Erythroblast (primary cell): ENCODE results near the gene QRFP.

Source experiments
- GATA1 ChIP-seq: IDR thresholded peaks from 2 replicates; pipeline ENCODE4 v1.6.1; 2011; ENCODE audit warnings: low read depth, mild to moderate bottlenecking, control low read depth, low read length, moderate library complexity
- POLR2A ChIP-seq: IDR thresholded peaks from 2 replicates; pipeline ENCODE4 v1.6.1; 2011; ENCODE audit warnings: mild to moderate bottlenecking, low read length

DNA sequence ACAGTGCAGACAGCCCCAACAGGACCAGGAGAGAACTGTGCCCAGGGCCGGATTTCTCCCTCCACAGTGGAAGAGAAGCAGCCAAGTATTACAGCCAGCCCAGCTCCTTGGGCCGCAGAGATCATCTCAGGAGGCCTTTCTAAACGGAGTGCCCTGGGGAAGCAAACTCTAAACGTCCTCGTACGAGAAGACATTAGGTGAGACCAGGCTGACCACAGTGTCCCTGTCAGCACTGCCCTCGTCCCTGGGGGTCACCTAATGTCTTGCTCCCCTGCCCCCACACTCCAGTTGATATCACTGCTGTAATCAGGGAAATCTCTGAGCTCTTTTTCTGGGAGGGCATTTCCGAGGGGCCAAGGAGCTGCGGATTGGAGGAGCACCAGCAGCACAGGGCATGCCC lies 6.5 kb downstream of the QRFP start:
- no peak for TF ChIP-seq POLR2A
- TF ChIP-seq GATA1, result no peak
